ENCODE data around the gene TRMT44.
"Not testable (repeated sequence)": the region's sequence is repeated elsewhere in the genome, so short reads cannot be mapped to it uniquely, and the experiment has no call there.

The TRMT44 gene

DNA sequence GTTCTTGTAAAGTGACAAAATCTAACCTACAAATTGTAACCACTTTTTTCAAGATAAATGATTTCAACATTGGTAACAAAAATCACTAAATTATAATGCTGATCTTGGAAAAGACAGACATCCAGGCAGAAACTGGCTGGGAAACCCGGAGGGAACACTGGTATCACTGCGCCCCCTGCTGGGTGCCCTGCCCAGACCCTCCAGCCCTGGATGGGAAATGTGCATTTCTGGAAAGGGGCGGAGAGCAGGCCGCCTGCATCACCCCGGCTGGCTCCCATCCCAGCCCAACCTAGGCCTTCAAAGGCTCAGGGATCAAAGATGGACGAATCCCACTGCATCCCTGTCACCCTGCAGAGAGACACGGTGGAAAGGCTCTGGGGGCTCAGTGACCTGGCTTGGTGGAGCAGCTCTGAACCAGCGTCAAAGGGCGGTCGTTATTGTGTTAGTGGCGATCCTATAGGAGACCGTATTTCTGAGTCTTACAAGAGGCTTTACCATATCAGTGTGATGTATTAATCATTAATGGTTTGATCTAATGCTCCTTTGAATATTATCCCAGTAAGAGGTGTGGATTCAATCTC lies 37.3 kb upstream of the TRMT44 start:
- Mint-ChIP-seq H3K36me3 (no peaks in the 10 kb centered on the region), H3K27me3 (no peaks in the 10 kb centered on the region), H3K4me3 (no peak overlapping the region), H3K9me3 (no peaks in the 10 kb centered on the region), H3K27ac (no peak overlapping the region), H3K4me1 (no peaks in the 10 kb centered on the region)

DNA sequence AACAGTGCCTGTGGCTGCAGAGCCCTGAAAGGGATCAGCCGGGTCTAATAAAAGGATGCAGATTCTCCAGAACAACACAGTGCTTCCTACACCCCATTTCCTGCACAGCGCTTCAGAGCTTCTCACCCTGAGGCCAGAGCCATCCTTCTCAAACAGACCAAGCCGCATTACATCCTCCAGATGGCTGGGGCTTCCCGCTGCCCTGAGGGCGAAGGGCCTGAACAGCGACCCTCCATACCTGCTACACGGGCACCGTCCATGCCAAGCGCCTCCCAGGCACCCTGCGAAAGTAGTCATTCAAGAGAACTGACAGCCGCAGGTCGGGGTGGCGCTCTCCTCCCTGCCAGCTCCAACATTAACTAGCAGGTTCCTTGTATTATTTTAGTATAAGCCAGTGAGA lies 36.6 kb upstream of the TRMT44 start:
- Mint-ChIP-seq H3K9me3 (no peaks in the 10 kb centered on the region), H3K27me3 (no peaks in the 10 kb centered on the region), H3K4me1 (no peaks in the 10 kb centered on the region), H3K4me3 (no peak overlapping the region), H3K27ac (no peak overlapping the region), H3K36me3 (no peaks in the 10 kb centered on the region)

DNA sequence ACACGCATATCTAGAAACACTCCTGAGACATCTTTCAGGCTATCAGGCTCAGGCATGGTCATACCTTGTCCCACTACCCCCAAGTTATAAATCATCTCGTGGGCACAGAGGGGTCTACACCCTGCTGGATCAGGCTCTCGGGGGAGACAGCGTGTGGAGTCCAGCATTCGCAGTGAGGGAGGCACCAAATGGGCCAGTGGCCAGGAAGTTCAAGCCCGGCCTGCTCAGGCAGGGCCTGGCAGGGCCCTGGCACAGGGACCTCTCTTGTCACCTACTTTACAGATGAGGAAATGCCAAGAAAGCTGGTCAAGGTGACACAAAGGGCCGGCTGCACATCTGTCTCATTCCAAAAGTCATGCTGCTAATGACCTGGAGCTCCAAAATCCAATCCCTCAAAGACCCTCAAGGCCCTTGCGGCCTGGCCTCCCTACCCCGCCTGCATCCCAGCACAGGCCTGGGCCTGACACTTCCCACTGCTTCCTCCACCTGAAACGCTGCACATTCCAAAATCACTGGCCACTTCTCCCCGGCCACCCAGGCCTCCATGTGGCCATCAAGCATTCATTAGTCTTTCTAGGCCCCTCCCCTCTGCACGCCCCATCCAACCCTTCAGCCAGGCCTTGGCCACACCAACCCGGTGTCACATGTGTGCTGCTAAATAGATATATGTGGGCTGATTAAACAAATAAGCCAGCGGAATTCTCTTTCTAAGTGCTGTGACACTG lies 35.6 kb upstream of the TRMT44 start:
- H3K36me3 Mint-ChIP-seq, result peaks cover 2% of the 10 kb centered on the region
- H3K27me3 Mint-ChIP-seq, result no peaks in the 10 kb centered on the region
- no peak overlapping the region for H3K4me3 Mint-ChIP-seq
- H3K4me1 Mint-ChIP-seq, result peaks cover 5% of the 10 kb centered on the region
- no peaks in the 10 kb centered on the region for H3K9me3 Mint-ChIP-seq
- no peak overlapping the region for H3K27ac Mint-ChIP-seq

DNA sequence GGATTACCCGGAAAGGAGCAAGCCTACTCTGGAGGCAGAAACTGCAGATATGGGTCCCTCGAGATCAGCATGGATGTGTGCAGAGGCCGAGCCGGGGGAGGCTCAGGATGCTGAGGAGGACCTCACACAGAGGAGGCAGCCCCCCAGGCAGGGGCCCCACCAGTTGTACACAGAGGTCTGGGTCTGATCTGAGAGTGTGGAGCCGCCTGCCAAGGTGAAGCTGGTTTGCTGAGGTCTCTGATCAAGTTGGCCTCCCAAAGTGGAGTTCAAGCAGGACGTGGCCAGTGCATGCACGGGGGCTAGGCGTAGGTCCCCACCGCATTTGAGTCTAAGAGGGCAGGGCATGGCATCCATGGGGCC lies 35.1 kb upstream of the TRMT44 start:
- no peak overlapping the region for H3K27ac Mint-ChIP-seq
- no peaks in the 10 kb centered on the region for H3K27me3 Mint-ChIP-seq
- H3K4me3 Mint-ChIP-seq, result no peak overlapping the region
- peaks cover 2% of the 10 kb centered on the region for H3K36me3 Mint-ChIP-seq
- no peaks in the 10 kb centered on the region for H3K9me3 Mint-ChIP-seq
- peaks cover 5% of the 10 kb centered on the region for H3K4me1 Mint-ChIP-seq

DNA sequence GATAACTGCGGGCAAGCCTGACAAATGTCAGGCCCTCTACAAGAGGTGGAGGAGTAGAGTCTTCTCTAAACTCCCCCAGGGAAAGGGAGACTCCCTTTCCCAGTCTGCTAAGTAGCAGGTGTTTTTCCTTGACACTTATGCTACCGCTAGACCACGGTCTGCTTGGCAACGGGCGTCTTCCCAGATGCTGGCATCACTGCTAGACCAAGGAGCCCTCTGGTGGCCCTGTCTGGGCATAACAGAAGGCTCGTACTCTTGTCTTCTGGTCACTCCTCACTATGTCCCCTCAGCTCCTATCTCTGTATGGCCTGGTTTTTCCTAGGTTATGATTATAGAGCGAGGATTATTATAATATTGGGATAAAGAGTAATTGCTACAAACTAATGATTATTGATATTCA lies 33.7 kb upstream of the TRMT44 start:
- not testable (repeated sequence) for H3K4me3 Mint-ChIP-seq, H3K4me1 Mint-ChIP-seq, H3K36me3 Mint-ChIP-seq, H3K27me3 Mint-ChIP-seq, H3K9me3 Mint-ChIP-seq, H3K27ac Mint-ChIP-seq

DNA sequence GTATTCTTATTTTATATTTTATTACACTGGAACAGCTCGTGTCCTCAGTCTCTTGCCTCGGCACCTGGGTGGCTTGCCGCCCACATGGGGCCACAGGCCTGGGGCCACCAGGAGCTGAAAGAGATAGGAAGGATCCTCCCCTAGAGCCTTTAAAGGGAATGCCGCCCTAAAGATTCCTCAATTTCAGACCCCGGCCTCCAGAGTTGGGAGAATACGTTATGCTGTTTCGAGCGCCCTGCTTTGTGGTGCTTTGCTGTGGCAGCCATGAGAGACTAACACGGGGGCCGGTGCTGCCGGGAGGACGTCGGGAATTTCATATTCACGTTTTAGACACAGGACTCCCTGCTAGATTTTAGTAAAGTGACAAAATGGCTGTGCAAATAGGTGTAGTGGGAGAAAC lies 33.3 kb upstream of the TRMT44 start:
- Mint-ChIP-seq H3K4me1 (peaks cover 5% of the 10 kb centered on the region), H3K36me3 (peaks cover 4% of the 10 kb centered on the region), H3K9me3 (no peaks in the 10 kb centered on the region), H3K27ac (no peak overlapping the region), H3K4me3 (no peak overlapping the region), H3K27me3 (no peaks in the 10 kb centered on the region)

DNA sequence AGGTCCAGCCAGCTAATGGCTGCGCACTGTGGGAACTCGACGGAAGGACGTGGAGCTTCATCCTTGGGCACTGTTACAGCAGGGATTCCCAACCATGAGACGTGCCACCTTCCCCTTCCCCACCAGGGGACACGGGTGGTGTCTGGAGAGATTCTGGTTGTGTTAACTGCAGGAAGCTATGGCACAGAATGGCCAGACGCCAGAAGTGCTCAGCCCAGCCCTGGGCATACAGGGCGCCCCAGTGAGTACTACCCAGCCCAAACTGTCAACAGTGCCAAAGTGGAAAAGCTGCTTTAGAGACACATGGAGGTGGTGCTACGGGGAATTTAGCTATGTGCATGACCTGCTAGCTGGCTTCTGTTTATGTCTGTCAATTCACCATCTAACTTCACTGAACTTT lies 32.8 kb upstream of the TRMT44 start:
- H3K9me3 Mint-ChIP-seq, result no peaks in the 10 kb centered on the region
- H3K4me1 Mint-ChIP-seq, result peaks cover 5% of the 10 kb centered on the region
- no peak overlapping the region for H3K27ac Mint-ChIP-seq
- H3K4me3 Mint-ChIP-seq, result no peak overlapping the region
- H3K27me3 Mint-ChIP-seq, result no peaks in the 10 kb centered on the region
- peaks cover 5% of the 10 kb centered on the region for H3K36me3 Mint-ChIP-seq

DNA sequence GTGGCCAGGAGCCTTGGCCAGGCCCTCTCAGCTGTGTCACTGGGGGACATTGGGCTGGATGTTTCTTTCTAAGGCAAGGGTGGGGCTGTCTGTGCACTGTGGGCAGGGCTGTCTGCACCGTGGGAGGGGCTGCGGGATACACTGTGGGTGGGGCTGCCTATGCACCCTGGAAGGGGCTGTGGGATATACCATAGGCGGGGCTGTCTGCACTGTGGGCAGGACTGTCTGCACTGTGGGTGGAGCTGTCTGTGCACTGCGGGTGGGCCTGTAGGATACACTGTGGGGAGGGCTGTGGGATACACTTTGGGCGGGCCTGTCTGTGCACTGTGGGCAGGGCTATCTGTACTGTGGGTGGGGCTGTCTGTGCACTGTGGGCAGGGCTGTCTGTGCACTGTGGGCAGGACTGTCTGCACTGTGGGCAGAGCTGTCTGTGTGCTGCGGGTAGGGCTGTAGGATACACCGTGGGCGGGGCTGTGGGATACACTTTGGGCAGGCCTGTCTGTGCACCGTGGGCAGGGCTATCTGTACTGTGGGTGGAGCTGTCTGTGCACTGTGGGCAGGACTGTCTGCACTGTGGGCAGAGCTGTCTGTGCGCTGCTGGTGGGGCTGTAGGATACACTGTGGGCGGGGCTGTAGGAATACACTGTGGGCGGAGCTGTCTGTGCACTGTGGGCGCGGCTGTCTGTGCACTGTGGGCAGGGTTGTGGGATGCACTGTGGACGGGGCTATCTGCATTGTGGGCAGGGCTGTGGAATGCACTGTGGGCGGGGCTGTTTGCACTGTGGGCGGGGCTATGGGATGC lies 31.1 kb upstream of the TRMT44 start:
- Mint-ChIP-seq H3K27ac (no peak overlapping the region), H3K36me3 (peaks cover 10% of the 10 kb centered on the region)

DNA sequence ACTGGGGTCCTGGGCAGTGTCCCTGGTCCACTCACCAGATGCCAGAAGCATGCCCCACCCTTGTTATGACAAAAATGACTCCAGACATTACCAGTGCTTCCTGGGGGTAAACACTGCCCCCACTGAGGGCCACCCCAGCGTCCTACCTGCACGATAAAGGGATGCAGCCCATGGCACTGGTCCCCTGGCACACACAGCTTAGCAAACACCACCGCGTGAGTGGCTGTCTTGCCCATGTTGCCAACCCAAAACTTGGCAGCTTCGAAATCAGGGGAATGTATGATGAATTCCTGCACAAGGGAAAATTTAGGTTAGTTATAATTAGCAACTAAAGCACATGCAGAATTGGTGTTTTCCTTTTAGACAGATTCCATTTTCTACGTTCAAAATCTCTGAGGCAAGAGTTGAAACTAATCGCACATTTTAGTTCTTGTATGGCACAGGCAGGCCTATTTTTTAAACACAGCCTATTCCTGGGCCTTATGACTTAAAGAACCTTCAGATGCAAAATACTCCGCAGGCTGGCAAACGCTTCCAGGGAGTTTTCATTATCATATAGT lies 30.4 kb upstream of the TRMT44 start:
- H3K27me3 Mint-ChIP-seq, result no peaks in the 10 kb centered on the region
- peaks cover 12% of the 10 kb centered on the region for H3K4me1 Mint-ChIP-seq
- H3K36me3 Mint-ChIP-seq, result peaks cover 12% of the 10 kb centered on the region
- H3K4me3 Mint-ChIP-seq, result no peak overlapping the region
- H3K27ac Mint-ChIP-seq, result no peak overlapping the region
- H3K9me3 Mint-ChIP-seq, result no peaks in the 10 kb centered on the region

More for the DNA sequence above, 31.1 kb upstream of the TRMT44 start:
- Mint-ChIP-seq H3K27me3 (no peaks in the 10 kb centered on the region), H3K9me3 (no peaks in the 10 kb centered on the region), H3K4me3 (no peak overlapping the region), H3K4me1 (peaks cover 11% of the 10 kb centered on the region)

DNA sequence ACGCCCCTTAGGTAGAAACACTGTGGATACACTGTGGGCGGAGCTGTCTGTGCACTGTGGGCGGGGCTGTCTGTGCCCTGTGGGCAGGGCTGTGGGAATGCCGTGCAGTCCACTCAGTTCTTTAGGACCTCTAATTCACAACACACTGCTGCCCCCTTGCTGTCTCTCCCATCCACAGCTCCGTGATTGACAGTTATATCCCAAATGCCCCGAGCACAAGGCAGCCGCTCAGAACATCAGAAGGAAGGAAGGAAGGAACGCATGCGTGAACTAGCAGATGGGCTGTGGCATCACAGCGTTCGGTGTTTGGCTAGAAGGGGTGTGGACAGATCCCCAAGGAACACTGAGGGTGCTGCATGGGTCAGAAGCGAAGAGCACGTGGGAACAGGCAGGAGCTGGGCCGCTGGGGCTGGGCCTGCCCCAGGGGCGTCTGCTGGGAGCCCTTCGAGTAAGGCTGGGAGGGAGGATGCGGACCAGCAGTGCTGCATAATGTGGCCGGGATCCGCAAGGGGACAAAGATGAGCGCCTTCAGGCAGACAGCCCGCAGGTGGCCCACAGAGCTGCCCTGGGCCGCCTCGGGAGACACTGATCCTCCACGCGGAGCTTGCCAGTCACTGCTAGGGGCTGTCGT lies 29.8 kb upstream of the TRMT44 start:
- peaks cover 12% of the 10 kb centered on the region for H3K4me1 Mint-ChIP-seq
- no peaks in the 10 kb centered on the region for H3K9me3 Mint-ChIP-seq
- peaks cover 12% of the 10 kb centered on the region for H3K36me3 Mint-ChIP-seq
- H3K27me3 Mint-ChIP-seq, result no peaks in the 10 kb centered on the region
- H3K27ac Mint-ChIP-seq, result no peak overlapping the region
- no peak overlapping the region for H3K4me3 Mint-ChIP-seq

DNA sequence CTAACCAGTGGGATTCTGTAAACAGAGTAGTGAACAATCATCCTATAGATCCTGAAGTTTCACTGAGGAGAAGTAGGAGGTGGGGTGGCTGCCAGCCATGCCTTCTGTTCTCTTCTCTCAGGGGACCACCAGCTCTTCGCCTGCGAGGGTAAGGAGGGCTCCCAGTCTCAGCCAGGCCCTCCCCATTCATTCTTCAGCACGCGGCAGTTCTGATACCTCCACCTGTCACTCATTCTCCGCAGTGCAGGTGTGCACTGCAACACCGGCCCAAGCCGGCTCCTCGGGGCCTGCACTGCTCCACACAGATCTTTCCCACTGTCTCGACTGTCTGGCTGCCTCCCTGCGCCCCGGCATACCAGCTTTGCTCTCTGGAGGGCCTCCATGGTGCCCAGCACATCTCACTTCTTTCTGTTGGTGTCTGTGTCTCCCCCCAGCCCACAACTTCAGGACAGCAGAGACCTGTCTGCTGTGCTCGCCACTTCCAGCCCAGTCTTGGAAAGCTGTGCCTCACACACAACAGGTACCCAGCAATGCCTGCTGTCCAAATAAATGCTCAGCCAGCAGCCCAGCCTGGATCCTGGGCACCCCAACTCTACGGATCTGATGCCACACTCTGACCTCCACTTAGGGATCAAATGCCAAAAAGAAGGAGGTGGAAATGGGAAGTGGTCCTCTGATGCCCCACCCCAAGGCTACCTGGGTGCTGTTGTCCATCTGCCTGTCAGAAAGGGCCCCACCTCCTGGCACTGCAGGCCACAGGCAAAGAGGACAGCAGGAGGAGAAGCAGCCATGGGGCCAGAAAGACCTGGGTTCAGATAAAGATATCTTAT lies 29.0 kb upstream of the TRMT44 start:
- Mint-ChIP-seq H3K4me3 (no peak overlapping the region), H3K4me1 (peaks cover 12% of the 10 kb centered on the region), H3K27me3 (no peaks in the 10 kb centered on the region), H3K36me3 (peaks cover 12% of the 10 kb centered on the region), H3K27ac (no peak overlapping the region), H3K9me3 (no peaks in the 10 kb centered on the region)

DNA sequence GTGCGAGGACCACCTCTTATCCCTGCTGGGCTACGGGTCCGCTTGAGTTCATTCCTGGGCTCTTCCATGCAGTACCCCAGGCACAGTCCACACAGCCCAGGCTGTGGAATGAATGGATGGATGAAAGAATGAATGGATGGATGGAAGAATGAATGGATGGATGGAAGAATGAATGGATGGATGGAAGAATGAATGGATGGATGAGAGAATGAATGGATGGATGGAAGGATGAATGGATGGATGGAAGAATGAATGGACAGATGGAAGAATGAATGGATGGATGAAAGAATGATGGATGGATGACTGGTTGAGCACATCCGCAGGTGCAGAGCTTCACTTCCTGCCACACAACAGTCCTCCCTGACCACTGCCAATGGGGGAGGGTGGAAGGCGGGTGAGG lies 28.3 kb upstream of the TRMT44 start:
- peaks cover 12% of the 10 kb centered on the region for H3K36me3 Mint-ChIP-seq
- H3K27ac Mint-ChIP-seq, result no peak overlapping the region
- H3K4me3 Mint-ChIP-seq, result no peak overlapping the region
- H3K9me3 Mint-ChIP-seq, result no peaks in the 10 kb centered on the region
- no peaks in the 10 kb centered on the region for H3K27me3 Mint-ChIP-seq
- H3K4me1 Mint-ChIP-seq, result peaks cover 12% of the 10 kb centered on the region

DNA sequence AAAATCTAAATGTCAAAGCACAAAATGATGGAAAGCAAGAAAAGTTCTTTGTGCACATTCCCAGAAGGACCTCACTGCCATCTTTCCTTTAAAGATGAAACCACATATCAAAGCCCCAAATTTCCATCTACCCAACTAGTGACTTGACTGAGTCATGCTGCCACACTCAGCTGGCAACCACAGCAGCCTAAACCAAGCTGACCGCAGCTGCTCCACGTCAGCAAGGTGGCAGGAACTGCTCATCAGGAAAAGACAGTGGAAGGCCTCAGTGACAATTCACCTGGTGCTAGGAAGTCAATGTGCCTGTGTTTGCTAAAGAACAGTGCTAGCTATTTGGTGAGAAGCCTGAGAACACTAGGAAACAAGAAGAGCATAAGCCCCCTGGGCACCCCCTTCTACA lies 26.2 kb upstream of the TRMT44 start:
- H3K4me1 Mint-ChIP-seq, result peaks cover 19% of the 10 kb centered on the region
- peaks cover 12% of the 10 kb centered on the region for H3K36me3 Mint-ChIP-seq
- H3K9me3 Mint-ChIP-seq, result no peaks in the 10 kb centered on the region
- no peak overlapping the region for H3K27ac Mint-ChIP-seq
- no peak overlapping the region for H3K4me3 Mint-ChIP-seq
- no peaks in the 10 kb centered on the region for H3K27me3 Mint-ChIP-seq

DNA sequence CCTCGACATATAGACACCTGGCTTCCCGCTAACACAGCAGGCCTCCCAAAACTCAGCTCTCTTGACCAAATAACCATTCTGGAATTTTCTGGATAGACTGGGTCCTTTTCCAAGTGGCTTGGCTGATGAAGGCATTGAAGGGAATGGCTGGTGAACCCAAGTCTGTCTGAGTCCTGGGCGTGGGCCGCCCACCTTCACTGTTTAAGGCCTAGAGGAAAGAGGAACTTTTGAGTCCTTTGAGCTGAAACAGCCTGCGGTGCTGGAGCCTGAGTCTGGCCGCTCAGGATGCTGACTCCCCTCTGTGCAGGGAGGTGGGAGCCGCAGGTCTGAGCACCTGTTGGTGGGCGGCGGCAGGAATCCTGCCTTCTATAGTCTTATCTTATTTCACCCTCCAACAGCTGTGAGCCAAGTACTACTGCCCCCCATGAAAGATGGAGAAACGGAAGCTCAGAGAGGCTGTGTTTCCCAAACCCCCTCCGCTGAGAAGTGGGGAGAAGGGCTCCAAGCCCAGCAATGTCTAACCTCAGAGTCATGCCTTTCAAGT lies 23.4 kb upstream of the TRMT44 start:
- H3K9me3 Mint-ChIP-seq, result no peaks in the 10 kb centered on the region
- H3K27ac Mint-ChIP-seq, result no peak overlapping the region
- H3K36me3 Mint-ChIP-seq, result peaks cover 13% of the 10 kb centered on the region
- H3K4me1 Mint-ChIP-seq, result peaks cover 29% of the 10 kb centered on the region
- H3K27me3 Mint-ChIP-seq, result no peaks in the 10 kb centered on the region
- H3K4me3 Mint-ChIP-seq, result no peak overlapping the region

Data from activated naive CD4-positive, alpha-beta T cell treated with anti-CD3 and anti-CD28 coated beads, Interleukin-2, amount 50 U/mL, for 24 hours (primary cell).